ENCODE data around the gene CFAP90. TPM values are rescaled to one million over a fixed set of nuclear protein-coding genes. Genes with fewer than 3 reads are reported as not detected.

The CFAP90 gene
- total RNA-seq, 5 donors from 2014 or later (not counting 1 experiment from before 2014, with no cell fraction given): not detected

- peaks cover 0 to 3% (median 0%) of the 10 kb centered on the region in 3 donors for H3K4me1 Mint-ChIP-seq
- Histone ChIP-seq H3K9me3 (no peaks in the 10 kb centered on the region), H3K4me1 (ENCODE audit: control insufficient read depth in 1 of 2, extremely low read depth in 1 of 2, insufficient read depth in 2 of 2, low read length in 2 of 2) (peaks cover 0 to 5% of the 10 kb centered on the region in 2 experiments), H3K36me3 (ENCODE audit: control insufficient read depth in 2 of 2, extremely low read depth in 1 of 2, insufficient read depth in 1 of 2, low read length in 1 of 2) (no peaks in the 10 kb centered on the region), H3K27ac (ENCODE audit: low read length) (no peak overlapping the region), H3K4me3 (ENCODE audit: control insufficient read depth in 1 of 2, extremely low read depth in 1 of 2, low read length in 1 of 2) (no peak overlapping the region), H3K27me3 (replicated peaks in 1 of 2; ENCODE audit: control insufficient read depth in 2 of 2, extremely low read depth in 1 of 2, insufficient read depth in 2 of 2, low read length in 1 of 2) (peaks cover 0 to 26% of the 10 kb centered on the region in 2 experiments)
- WGBS (ENCODE audit: insufficient coverage): no CpG with 5 or more reads among the region's 3 CpGs
- ATAC-seq (replicated peaks in 1 of 4) (no peak), DNase-seq (no peak)
- H3K36me3 Mint-ChIP-seq: no peaks in the 10 kb centered on the region
- CTCF ChIA-PET: no interaction called here
- peaks cover 45 to 47% of the 10 kb centered on the region in 2 donors for H3K27me3 Mint-ChIP-seq
- H3K27ac Mint-ChIP-seq: no peak overlapping the region
- POLR2A ChIA-PET: no interaction called here
- H3K9me3 Mint-ChIP-seq: no peaks in the 10 kb centered on the region
- H3K4me3 Mint-ChIP-seq: no peak overlapping the region
These were observed 37.4 kb downstream of the CFAP90 start for GRCh38 chr5:7813576-7813975.

DNA sequence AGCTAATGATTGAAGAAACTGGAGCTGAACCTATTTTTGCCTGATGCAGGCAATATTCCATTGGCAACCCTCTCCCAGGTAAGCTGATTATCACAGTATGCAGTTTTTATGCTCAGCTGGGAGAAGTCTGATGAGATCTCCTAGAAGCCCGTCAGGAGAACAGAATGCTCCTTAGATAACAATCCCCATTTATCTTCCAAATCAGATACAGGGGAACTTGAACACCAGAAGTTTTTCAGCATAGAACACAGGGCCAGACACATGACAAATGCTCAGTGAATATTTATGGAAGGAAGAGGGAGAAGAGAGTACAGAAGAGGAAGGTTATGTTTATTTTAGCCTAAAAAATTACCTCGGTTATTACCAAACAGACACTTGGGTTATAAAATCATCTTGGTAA, 37.9 kb downstream of the CFAP90 start:
- Mint-ChIP-seq H3K36me3 (no peaks in the 10 kb centered on the region), H3K4me3 (no peak overlapping the region), H3K4me1 (peaks cover 0 to 3% (median 0%) of the 10 kb centered on the region in 3 donors), H3K9me3 (no peaks in the 10 kb centered on the region), H3K27me3 (peaks cover 47 to 51% of the 10 kb centered on the region in 2 donors), H3K27ac (no peak overlapping the region)
- ChIA-PET CTCF (no interaction called here), POLR2A (no interaction called here)
- Histone ChIP-seq H3K4me1 (ENCODE audit: control insufficient read depth in 1 of 2, extremely low read depth in 1 of 2, insufficient read depth in 2 of 2, low read length in 2 of 2) (peaks cover 0 to 5% of the 10 kb centered on the region in 2 experiments), H3K27me3 (replicated peaks in 1 of 2; ENCODE audit: control insufficient read depth in 2 of 2, extremely low read depth in 1 of 2, insufficient read depth in 2 of 2, low read length in 1 of 2) (peaks cover 0 to 26% of the 10 kb centered on the region in 2 experiments), H3K27ac (ENCODE audit: low read length) (no peak overlapping the region), H3K4me3 (ENCODE audit: control insufficient read depth in 1 of 2, extremely low read depth in 1 of 2, low read length in 1 of 2) (no peak overlapping the region), H3K36me3 (ENCODE audit: control insufficient read depth in 2 of 2, extremely low read depth in 1 of 2, insufficient read depth in 1 of 2, low read length in 1 of 2) (no peaks in the 10 kb centered on the region), H3K9me3 (no peaks in the 10 kb centered on the region)
- DNase-seq: no peak
- no peak for ATAC-seq (replicated peaks in 1 of 4)
- no CpG with 5 or more reads among the region's 2 CpGs for WGBS (ENCODE audit: insufficient coverage)

DNA sequence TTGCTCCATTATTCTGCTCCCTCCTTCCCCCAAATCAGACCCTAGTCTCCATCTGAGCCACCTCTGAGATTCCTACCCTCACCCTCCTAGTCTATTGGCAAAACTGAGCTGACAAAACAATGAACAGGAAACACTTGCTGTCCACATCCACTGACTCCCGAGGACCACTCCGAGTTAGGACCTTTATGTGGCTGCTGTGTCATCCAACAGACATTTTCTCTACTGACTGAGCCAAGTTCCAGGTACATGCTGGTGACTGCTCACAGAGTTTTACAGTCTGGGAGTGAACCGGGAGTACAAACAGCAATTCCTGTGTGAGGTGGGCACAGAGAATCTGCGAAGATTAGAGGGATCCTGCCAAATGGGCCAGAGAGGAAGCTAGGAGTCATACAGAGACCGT, 39.2 kb downstream of the CFAP90 start:
- POLR2A ChIA-PET: no interaction called here
- no peaks in the 10 kb centered on the region for H3K9me3 ChIP-seq
- no peak overlapping the region for H3K4me3 ChIP-seq (ENCODE audit: control insufficient read depth in 1 of 2, extremely low read depth in 1 of 2, low read length in 1 of 2)
- WGBS (ENCODE audit: insufficient coverage): 62% methylated on average over 2 of the region's 5 CpGs
- no peak overlapping the region for H3K4me3 Mint-ChIP-seq
- DNase-seq (no peak), ATAC-seq (replicated peaks in 1 of 4) (no peak)
- H3K9me3 Mint-ChIP-seq: no peaks in the 10 kb centered on the region
- H3K27ac Mint-ChIP-seq: no peak overlapping the region
- peaks cover 0 to 3% (median 0%) of the 10 kb centered on the region in 3 donors for H3K4me1 Mint-ChIP-seq
- H3K27me3 ChIP-seq (replicated peaks in 1 of 2; ENCODE audit: control insufficient read depth in 2 of 2, extremely low read depth in 1 of 2, insufficient read depth in 2 of 2, low read length in 1 of 2): peaks cover 0 to 25% of the 10 kb centered on the region in 2 experiments
- H3K36me3 ChIP-seq (ENCODE audit: control insufficient read depth in 2 of 2, extremely low read depth in 1 of 2, insufficient read depth in 1 of 2, low read length in 1 of 2): no peaks in the 10 kb centered on the region
- no peaks in the 10 kb centered on the region for H3K36me3 Mint-ChIP-seq
- peaks cover 44 to 49% of the 10 kb centered on the region in 2 donors for H3K27me3 Mint-ChIP-seq
- no peak overlapping the region for H3K27ac ChIP-seq (ENCODE audit: low read length)
- CTCF ChIA-PET: interaction anchor here in 1 of 2 donors (0.9 kb wide), 1 partner anchor 10 kb away, joined by 3 read pairs; no protein-coding TSS in a partner anchor
- peaks cover 0 to 5% of the 10 kb centered on the region in 2 experiments for H3K4me1 ChIP-seq (ENCODE audit: control insufficient read depth in 1 of 2, extremely low read depth in 1 of 2, insufficient read depth in 2 of 2, low read length in 2 of 2)

DNA sequence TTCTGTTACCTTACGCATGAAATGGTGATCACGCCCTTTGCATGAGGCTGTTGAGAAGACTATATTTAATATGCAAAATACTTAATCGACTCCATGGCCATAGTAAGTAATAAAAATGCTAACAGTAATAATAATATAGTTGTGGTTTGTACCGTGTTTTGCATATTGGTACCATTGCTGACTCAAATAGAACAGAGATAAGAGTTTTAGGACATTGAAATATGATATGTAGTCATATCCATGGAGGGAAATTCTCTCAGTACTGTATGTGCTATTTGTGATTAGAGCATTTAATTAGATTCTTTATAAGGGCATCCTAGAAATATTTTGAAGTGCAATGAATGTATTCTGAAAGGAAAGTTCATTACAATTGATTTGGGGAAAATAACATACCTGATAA, 41.9 kb downstream of the CFAP90 start:
- Histone ChIP-seq H3K27me3 (replicated peaks in 1 of 2; ENCODE audit: control insufficient read depth in 2 of 2, extremely low read depth in 1 of 2, insufficient read depth in 2 of 2, low read length in 1 of 2) (peaks cover 2 to 8% of the 10 kb centered on the region in 2 experiments), H3K9me3 (no peaks in the 10 kb centered on the region), H3K36me3 (ENCODE audit: control insufficient read depth in 2 of 2, extremely low read depth in 1 of 2, insufficient read depth in 1 of 2, low read length in 1 of 2) (no peaks in the 10 kb centered on the region), H3K4me3 (ENCODE audit: control insufficient read depth in 1 of 2, extremely low read depth in 1 of 2, low read length in 1 of 2) (no peak overlapping the region), H3K4me1 (ENCODE audit: control insufficient read depth in 1 of 2, extremely low read depth in 1 of 2, insufficient read depth in 2 of 2, low read length in 2 of 2) (no peaks in the 10 kb centered on the region), H3K27ac (ENCODE audit: low read length) (no peak overlapping the region)
- ChIA-PET CTCF (interaction anchor here in 1 of 2 donors (0.6 kb wide), 1 partner anchor 18 kb away, joined by 9 read pairs; no protein-coding TSS in a partner anchor), POLR2A (no interaction called here)
- no peaks in the 10 kb centered on the region for H3K9me3 Mint-ChIP-seq
- no peaks in the 10 kb centered on the region for H3K4me1 Mint-ChIP-seq
- no peak overlapping the region for H3K4me3 Mint-ChIP-seq
- H3K36me3 Mint-ChIP-seq: no peaks in the 10 kb centered on the region
- H3K27me3 Mint-ChIP-seq: peaks cover 23 to 28% of the 10 kb centered on the region in 2 donors
- WGBS (ENCODE audit: insufficient coverage): 80% methylated on average over 1 of the region's 4 CpGs
- no peak for DNase-seq
- no peak for ATAC-seq (replicated peaks in 1 of 4)
- no peak overlapping the region for H3K27ac Mint-ChIP-seq

GRCh38 chr5:7805379-7805778, 45.6 kb downstream of the CFAP90 start:
- Histone ChIP-seq H3K36me3 (ENCODE audit: control insufficient read depth in 2 of 2, extremely low read depth in 1 of 2, insufficient read depth in 1 of 2, low read length in 1 of 2) (no peaks in the 10 kb centered on the region), H3K4me3 (ENCODE audit: control insufficient read depth in 1 of 2, extremely low read depth in 1 of 2, low read length in 1 of 2) (no peak overlapping the region), H3K27ac (ENCODE audit: low read length) (no peak overlapping the region), H3K9me3 (no peaks in the 10 kb centered on the region), H3K27me3 (replicated peaks in 1 of 2; ENCODE audit: control insufficient read depth in 2 of 2, extremely low read depth in 1 of 2, insufficient read depth in 2 of 2, low read length in 1 of 2) (peaks cover 2% of the 10 kb centered on the region in 2 experiments), H3K4me1 (ENCODE audit: control insufficient read depth in 1 of 2, extremely low read depth in 1 of 2, insufficient read depth in 2 of 2, low read length in 2 of 2) (no peaks in the 10 kb centered on the region)
- POLR2A ChIA-PET: no interaction called here
- Mint-ChIP-seq H3K9me3 (no peaks in the 10 kb centered on the region), H3K4me1 (no peaks in the 10 kb centered on the region), H3K27me3 (peaks cover 3 to 15% of the 10 kb centered on the region in 2 donors), H3K27ac (no peak overlapping the region), H3K4me3 (no peak overlapping the region), H3K36me3 (no peaks in the 10 kb centered on the region)
- CTCF ChIA-PET: interaction anchor here in 1 of 2 donors (0.7 kb wide), 1 partner anchor 910 kb away, joined by 3 read pairs; no protein-coding TSS in a partner anchor
- ATAC-seq (replicated peaks in 1 of 4) (no peak), DNase-seq (no peak)
- no CpG with 5 or more reads among the region's 2 CpGs for WGBS (ENCODE audit: insufficient coverage)

- peaks cover 4 to 12% of the 10 kb centered on the region in 2 donors for H3K27me3 Mint-ChIP-seq
- DNase-seq (no peak), ATAC-seq (replicated peaks in 1 of 4) (no peak)
- no peak overlapping the region for H3K27ac ChIP-seq (ENCODE audit: low read length)
- CTCF ChIA-PET: interaction anchor here in 1 of 2 donors (0.7 kb wide), 1 partner anchor 83 kb away, joined by 7 read pairs; no protein-coding TSS in a partner anchor
- no peaks in the 10 kb centered on the region for H3K9me3 ChIP-seq
- H3K4me3 ChIP-seq (ENCODE audit: control insufficient read depth in 1 of 2, extremely low read depth in 1 of 2, low read length in 1 of 2): no peak overlapping the region
- H3K36me3 Mint-ChIP-seq: no peaks in the 10 kb centered on the region
- POLR2A ChIA-PET: interaction anchor here in 1 of 2 donors (1.2 kb wide), 1 partner anchor 19 kb away, joined by 8 read pairs; no protein-coding TSS in a partner anchor
- no peaks in the 10 kb centered on the region for H3K4me1 ChIP-seq (ENCODE audit: control insufficient read depth in 1 of 2, extremely low read depth in 1 of 2, insufficient read depth in 2 of 2, low read length in 2 of 2)
- H3K9me3 Mint-ChIP-seq: no peaks in the 10 kb centered on the region
- WGBS (ENCODE audit: insufficient coverage): 50% methylated on average over 1 of the region's 2 CpGs
- H3K27ac Mint-ChIP-seq: no peak overlapping the region
- H3K27me3 ChIP-seq (replicated peaks in 1 of 2; ENCODE audit: control insufficient read depth in 2 of 2, extremely low read depth in 1 of 2, insufficient read depth in 2 of 2, low read length in 1 of 2): peaks cover 2 to 5% of the 10 kb centered on the region in 2 experiments
- no peaks in the 10 kb centered on the region for H3K4me1 Mint-ChIP-seq
- no peaks in the 10 kb centered on the region for H3K36me3 ChIP-seq (ENCODE audit: control insufficient read depth in 2 of 2, extremely low read depth in 1 of 2, insufficient read depth in 1 of 2, low read length in 1 of 2)
- H3K4me3 Mint-ChIP-seq: no peak overlapping the region
These were observed 47.0 kb downstream of the CFAP90 start for GRCh38 chr5:7803937-7804336.

Measured in T-cell (primary cell).